NCI-H2107 (cell line): ENCODE results near the gene IGLL1.
"Not testable (repeated sequence)": the region's sequence is repeated elsewhere in the genome, so short reads cannot be mapped to it uniquely, and the experiment has no call there.

Experiments used
- DNase-seq: peaks from one replicate; lab custom pipeline; 2025; lab: John Stamatoyannopoulos, UW

IGLL1 gene

DNA sequence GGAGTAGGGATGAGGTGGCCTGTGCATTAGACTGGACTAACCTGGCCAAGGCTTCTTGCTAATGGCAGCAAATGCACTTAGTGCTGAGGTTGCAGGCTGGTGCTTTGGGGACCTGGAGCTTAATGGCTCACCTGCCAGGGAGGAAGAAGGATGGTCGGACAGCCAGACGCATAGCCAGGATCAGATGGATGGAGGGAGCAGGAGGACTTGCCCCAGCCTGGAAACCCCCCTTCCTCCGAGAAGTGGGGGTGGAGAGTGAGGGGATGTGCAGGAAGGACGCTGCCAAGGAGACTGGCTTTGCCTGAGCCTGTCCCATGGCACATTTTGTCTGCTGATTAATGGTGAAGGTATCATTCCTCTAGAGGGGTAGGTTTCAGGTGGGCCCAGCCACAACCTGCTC, 17.9 kb downstream of the IGLL1 start:
- DNase-seq, result no peak

DNA sequence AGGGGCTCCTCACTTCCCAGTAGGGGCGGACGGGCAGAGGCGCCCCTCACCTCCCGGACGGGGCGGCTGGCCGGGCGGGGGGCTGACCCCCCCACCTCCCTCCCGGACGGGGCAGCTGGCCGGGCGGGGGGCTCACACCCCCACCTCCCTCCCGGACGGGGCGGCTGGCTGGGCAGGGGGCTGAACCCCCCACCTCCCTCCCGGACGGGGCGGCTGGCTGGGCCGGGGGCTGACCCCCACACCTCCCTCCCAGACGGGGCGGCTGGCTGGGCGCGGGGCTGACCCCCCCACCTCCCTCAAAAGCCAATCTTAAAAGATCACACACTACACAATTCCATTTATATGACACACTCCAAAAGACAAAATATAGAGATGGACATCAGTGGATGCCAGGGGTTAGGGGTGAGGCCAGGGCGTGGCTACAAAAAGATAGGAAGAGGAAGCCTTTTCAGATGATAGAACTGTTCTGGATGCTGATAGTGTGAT, 19.0 kb downstream of the IGLL1 start:
- not testable (repeated sequence) for DNase-seq

GRCh38 chr22:23560215-23560614, 19.9 kb downstream of the IGLL1 start:
- not testable (repeated sequence) for DNase-seq

DNA sequence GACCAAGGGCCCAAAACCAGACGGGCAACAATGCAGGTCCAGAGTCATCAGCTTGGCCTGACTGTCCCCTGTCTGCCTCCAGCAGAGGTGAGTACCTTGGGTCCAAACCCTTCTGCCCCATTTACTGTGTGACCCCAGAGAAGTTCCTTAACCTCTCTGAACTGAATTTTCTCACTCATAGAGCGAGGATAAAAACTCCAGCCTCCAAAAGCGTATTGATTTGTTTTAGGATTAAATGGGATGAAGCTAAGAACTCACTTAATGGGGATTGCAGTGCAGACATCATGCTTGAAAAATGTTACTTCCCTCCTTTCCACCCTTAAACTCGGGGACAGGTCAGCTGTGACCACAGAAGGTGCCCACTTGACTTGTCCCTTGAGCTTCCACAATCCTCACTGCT, 22.6 kb downstream of the IGLL1 start:
- no peak for DNase-seq

DNA sequence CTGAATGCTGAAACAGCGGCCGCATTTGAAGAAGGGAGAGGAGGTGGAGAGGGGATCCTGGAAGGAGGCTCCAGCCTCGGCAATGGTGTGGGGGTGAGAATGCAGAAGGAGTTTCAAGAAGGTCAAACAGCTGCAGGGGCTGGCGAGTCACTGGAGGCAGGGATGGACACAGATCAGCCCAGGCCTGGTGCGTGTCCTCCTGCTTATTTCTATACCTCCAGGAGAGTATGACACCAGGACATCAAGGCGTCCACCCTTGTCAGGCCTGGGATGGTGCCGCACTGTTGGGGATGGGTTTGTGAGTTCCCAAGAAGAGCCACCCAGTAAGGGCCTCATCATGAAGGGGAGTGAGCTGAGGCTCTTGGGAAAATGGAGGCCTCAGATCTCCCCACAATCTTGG, 23.1 kb downstream of the IGLL1 start:
- DNase-seq, result no peak

DNA sequence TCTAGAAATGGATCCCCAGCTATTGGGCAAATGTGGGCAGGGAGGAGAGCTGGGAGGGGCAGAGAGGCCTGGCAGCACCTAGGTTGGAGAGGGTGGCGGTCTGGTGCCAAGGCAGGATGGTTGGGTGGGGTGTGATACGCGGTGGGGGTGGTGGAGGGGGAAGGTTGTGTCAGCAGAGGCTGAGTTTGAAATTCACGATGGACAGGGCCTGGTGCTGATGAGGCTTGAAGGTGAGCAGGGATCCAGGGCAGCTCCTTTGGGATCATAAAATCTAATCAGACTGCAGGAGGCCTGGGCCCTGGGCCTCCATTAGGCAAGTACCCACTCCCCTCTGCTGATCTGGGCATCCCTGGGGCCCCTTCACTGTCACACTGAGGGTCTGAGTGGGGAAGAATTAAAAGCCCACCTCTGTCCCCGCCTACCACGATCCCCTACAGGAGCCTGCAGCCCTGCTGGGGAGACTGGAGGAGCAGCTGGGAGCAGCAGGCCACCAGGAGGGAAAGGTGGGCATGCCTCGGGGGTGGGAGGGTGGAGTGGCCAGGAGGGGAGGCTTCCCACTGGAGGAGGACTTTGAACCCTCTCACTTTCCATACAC, 24.0 kb downstream of the IGLL1 start:
- no peak for DNase-seq

- DNase-seq, result no peak
Observed at GRCh38 chr22:23555118-23555517, 25.0 kb downstream of the IGLL1 start.

DNA sequence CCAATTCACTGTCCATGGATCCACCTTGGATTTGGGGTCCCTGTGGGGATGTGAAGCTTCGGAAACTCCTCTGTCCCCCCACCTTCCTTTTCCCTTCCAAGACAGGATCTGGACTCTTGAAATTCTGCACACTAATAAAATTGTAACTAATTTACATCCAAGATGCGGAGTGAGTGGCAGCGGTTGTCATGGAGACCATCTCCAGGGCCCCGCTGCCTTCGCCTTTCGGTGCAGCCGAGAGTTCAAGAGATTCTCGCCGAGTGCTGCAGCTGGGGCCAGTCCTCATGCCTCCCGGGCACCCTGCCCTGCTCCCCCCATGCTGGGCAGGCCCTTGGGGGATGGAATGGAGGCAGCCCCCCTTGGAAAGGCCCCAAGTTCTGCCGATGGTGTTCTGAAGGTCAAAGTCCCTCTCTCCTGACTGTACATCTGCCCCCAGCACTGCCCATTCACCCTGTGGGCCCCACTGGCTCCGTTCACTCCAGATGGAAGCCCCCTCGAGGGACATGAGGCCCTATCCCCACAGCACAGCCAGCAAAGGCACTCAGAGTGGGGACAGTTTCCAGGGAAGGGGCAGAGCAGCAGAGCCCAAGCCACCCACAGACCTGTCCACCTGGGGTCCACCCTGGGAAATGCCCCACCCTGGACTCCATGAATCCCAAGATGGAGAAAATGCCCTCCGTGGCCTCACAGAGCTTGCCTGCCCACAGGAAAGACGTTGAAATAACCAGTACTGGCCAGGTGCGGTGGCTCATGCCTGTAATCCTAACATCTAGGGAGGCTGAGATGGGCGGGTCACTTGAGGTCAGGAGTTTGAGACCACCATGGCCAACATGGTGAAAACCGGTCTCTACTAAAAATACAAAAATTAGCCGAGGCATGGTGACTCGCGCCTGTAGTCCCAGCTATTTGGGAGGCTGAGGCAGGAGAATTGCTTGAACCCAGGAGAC, 25.9 kb downstream of the IGLL1 start:
- no peak for DNase-seq

- DNase-seq, result no peak
Observed at GRCh38 chr22:23553438-23553837, 26.7 kb downstream of the IGLL1 start.

DNA sequence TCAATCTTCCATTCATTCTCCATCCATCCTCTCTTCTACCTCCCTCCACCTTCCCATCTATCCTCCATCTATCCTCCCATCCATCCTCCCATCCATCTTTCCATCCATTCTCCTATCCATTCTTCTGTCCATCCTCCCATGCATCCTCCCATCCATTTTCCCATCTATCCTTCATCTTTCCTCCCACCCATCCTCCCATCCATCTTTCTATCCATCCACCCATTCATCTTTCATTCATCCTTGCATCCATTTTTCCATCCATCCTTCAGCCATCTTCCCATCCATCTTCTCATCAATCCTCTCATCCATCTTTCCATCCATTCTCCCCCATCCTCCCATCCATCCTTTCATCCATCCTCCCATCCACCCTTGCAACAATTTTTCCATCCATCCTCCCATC, 27.5 kb downstream of the IGLL1 start:
- DNase-seq, result no peak

GRCh38 chr22:23551385-23551784, 28.7 kb downstream of the IGLL1 start:
- no peak for DNase-seq

GRCh38 chr22:23550049-23550650, 29.9 kb downstream of the IGLL1 start:
- DNase-seq, result no peak

- DNase-seq, result no peak
Observed at GRCh38 chr22:23549198-23549595, 30.9 kb downstream of the IGLL1 start.

DNA sequence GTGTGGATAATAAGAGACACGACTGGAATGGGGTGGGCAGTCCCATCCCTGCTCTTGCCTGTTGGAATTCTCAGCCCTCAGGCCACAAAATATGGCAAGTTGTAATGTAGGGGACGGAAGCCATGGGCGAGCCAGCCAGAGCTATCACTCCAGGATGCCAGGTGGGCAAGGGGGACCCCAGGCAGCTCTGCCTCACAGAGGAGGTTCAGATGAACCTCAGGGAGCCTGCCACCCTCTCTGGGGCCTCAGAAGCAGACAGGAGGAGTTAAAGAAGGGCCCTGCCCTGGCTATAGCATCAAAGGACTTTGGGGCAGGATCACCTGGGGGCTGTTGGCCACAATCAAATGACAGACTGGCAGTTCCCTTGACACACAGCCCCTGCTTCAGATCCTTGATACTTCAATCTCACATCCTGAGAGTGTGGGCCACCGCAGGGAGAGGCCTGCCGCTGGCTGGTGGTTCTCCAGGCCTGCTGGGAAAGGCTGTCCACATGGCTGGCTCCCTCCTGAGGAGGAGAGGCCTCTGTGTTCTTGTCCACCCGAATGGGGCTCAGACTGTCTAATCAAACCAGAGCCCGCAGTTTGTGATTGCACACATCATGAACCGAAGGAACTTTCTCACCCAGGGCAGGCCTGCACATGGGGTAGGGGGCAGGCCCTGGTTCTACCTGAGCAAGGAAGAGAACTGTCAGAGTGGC, 31.4 kb downstream of the IGLL1 start:
- no peak for DNase-seq

DNA sequence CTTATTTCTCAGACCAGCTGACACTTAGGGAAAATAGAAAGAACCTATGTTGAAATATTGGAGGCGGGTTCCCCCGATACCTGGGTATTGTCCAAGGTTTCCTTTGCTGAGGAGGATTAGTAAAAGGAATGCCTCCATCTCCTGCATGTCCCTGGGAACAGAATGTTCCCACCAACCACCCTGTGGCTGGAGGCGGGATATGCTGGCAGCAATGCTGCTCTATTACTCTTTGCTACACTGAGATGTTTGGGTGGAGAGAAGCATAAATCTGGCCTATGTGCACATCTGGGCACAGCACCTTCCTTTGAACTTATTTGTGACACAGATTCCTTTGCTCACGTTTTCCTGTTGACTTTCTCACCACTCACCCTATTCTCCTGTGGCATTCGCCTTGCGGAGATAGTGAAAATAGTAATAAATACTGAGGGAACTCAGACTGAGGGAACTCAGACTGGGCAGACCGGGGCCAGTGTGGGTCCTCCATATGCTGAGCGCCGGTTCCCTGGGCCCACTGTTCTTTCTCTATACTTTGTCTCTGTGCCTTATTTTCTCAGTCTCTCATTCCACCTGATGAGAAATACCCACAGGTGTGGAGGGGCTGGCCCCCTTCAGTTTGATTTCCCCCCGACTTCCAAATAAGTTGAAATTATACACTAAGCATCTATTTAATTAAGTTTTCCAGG, 32.1 kb downstream of the IGLL1 start:
- DNase-seq, result no peak

GRCh38 chr22:23547382-23547781, 32.7 kb downstream of the IGLL1 start:
- not testable (repeated sequence) for DNase-seq

DNA sequence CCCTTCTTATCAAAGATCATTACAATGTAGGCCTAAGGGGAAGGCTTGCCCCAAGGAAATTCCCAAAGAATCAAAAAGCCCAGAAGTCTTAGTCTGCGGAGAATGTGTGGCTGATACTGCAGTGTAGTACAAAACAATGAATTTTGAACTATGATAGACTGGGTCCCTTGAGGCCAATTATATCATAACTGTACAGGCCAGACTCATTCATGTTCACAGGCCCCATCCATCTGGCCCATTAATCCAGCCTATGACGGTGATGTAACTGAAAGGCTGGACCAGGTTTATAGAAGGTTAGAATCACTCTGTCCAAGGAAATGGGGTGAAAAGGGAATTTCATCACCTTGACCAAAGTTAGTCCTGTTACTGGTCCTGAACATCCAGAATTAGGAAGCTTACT, 35.2 kb downstream of the IGLL1 start:
- DNase-seq, result no peak

GRCh38 chr22:23543506-23544000, 36.5 kb downstream of the IGLL1 start:
- not testable (repeated sequence) for DNase-seq

DNA sequence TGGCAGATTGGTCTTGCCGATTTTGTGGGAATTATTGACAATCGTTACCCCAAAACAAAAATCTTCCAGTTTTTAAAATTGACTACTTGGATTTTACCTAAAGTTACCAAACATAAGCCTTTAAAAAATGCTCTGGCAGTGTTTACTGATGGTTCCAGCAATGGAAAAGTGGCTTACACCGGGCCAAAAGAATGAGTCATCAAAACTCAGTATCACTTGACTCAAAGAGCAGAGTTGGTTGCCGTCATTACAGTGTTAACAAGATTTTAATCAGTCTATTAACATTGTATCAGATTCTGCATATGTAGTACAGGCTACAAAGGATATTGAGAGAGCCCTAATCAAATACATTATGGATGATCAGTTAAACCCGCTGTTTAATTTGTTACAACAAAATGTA, 37.2 kb downstream of the IGLL1 start:
- no peak for DNase-seq

GRCh38 chr22:23542391-23542790, 37.7 kb downstream of the IGLL1 start:
- DNase-seq, result not testable (repeated sequence)

GRCh38 chr22:23541849-23542281, 38.2 kb downstream of the IGLL1 start:
- DNase-seq, result not testable (repeated sequence)
